CD14-positive monocyte (primary cell): ENCODE measurements around the gene CACHD1. TPM values are rescaled to one million over a fixed set of nuclear protein-coding genes. Genes with fewer than 3 reads are reported as not detected.

Experiments used
- DNase-seq, 3 donors: peaks; one replicate each; pipeline ENCODE4 v3.0.0-alpha.2; 2011 to 2022
- H2AFZ ChIP-seq: 2 replicates; pipeline ENCODE4 v1.6.0; 2012; ENCODE audit warnings: mild to moderate bottlenecking, low read depth, low read length, inconsistent platforms; ENCODE audit not compliant: insufficient read depth, poor library complexity, severe bottlenecking
- H3K27ac ChIP-seq, 2 donors: 1 replicate in 1 of 2; 2 replicates in 1 of 2; pipeline ENCODE4 v1.5.1; 2012 to 2013; ENCODE audit warnings: low read length in 2 of 2, control low read depth in 1 of 2, inconsistent platforms in 1 of 2, low read depth in 1 of 2, mild to moderate bottlenecking in 1 of 2
- H3K27me3 ChIP-seq, 2 donors: one replicate each; pipeline versions ENCODE4 v1.6.0 to v1.6.1; 2011 to 2013; ENCODE audit warnings: low read length in 2 of 2; ENCODE audit not compliant: control insufficient read depth in 2 of 2, insufficient read depth in 2 of 2
- H3K36me3 ChIP-seq, 2 donors: replicated peaks in 1 of 2; 1 replicate in 1 of 2; 2 replicates in 1 of 2; pipeline versions ENCODE4 v1.5.1 to v1.6.1; 2012 to 2013; ENCODE audit warnings: low read length in 2 of 2, control low read depth in 1 of 2, inconsistent platforms in 1 of 2, mild to moderate bottlenecking in 1 of 2; ENCODE audit not compliant: insufficient read depth in 2 of 2, control insufficient read depth in 1 of 2
- H3K4me1 ChIP-seq, 2 donors: 1 replicate in 1 of 2; 2 replicates in 1 of 2; pipeline versions ENCODE4 v1.5.1 to v1.6.1; 2012 to 2013; ENCODE audit warnings: low read length in 2 of 2, control low read depth in 1 of 2, inconsistent platforms in 1 of 2, mild to moderate bottlenecking in 1 of 2, moderate library complexity in 1 of 2; ENCODE audit not compliant: insufficient read depth in 2 of 2, control insufficient read depth in 1 of 2
- H3K4me2 ChIP-seq: replicated peaks from 2 replicates; pipeline ENCODE3; 2012; ENCODE audit warnings: low read length, moderate library complexity, mild to moderate bottlenecking; ENCODE audit not compliant: poor library complexity, severe bottlenecking; ENCODE audit errors: extremely low read depth
- H3K4me3 ChIP-seq, 3 experiments: fragments of 200-600 bp in 1 of 3; sonication (generic) in 1 of 3; replicated peaks in 1 of 3; 1 replicate in 2 of 3; 2 replicates in 1 of 3; pipeline ENCODE4 v1.5.1; 2011 to 2013; ENCODE audit warnings: low read length in 3 of 3, mild to moderate bottlenecking in 3 of 3, control low read depth in 2 of 3, low read depth in 2 of 3, inconsistent platforms in 1 of 3, moderate library complexity in 1 of 3
- H3K79me2 ChIP-seq: 2 replicates; pipeline ENCODE4 v1.6.0; 2012; ENCODE audit warnings: mild to moderate bottlenecking, control low read depth, inconsistent platforms, low read length, moderate library complexity; ENCODE audit not compliant: insufficient read depth
- H3K9ac ChIP-seq: 2 replicates; pipeline ENCODE4 v1.6.0; 2017; ENCODE audit warnings: low read length, mild to moderate bottlenecking; ENCODE audit not compliant: insufficient read depth, poor library complexity, severe bottlenecking
- H3K9me3 ChIP-seq, 2 donors: replicated peaks in 1 of 2; 1 replicate in 1 of 2; 2 replicates in 1 of 2; pipeline versions ENCODE4 v1.5.1 to v1.6.1; 2012 to 2013; ENCODE audit warnings: low read length in 2 of 2, control low read depth in 1 of 2; ENCODE audit not compliant: control insufficient read depth in 1 of 2, insufficient read depth in 1 of 2
- H4K20me1 ChIP-seq: 2 replicates; pipeline ENCODE4 v1.6.0; 2012; ENCODE audit warnings: mild to moderate bottlenecking, low read length, control low read depth, moderate library complexity; ENCODE audit not compliant: insufficient read depth
- H3K27ac Mint-ChIP-seq, 7 donors: one replicate each; pipeline ENCODE4 v1.8.0; 2020; ENCODE audit warnings: mild to moderate bottlenecking in 7 of 7, mixed read lengths in 7 of 7, moderate library complexity in 6 of 7, inconsistent platforms in 2 of 7
- H3K27me3 Mint-ChIP-seq, 3 donors: one replicate each; pipeline ENCODE4 v1.8.0; 2021 to 2022; ENCODE audit warnings: low read depth in 3 of 3, mild to moderate bottlenecking in 3 of 3, mixed read lengths in 3 of 3, moderate library complexity in 3 of 3, inconsistent platforms in 1 of 3
- H3K36me3 Mint-ChIP-seq, 2 donors: one replicate each; pipeline ENCODE4 v1.8.0; 2020; ENCODE audit warnings: mixed read lengths in 2 of 2, inconsistent platforms in 1 of 2, mild to moderate bottlenecking in 1 of 2
- H3K4me1 Mint-ChIP-seq: one replicate; pipeline ENCODE4 v1.8.0; 2020; ENCODE audit warnings: mild to moderate bottlenecking, mixed read lengths
- H3K4me3 Mint-ChIP-seq, 2 donors: one replicate each; pipeline ENCODE4 v1.8.0; 2020; ENCODE audit warnings: mild to moderate bottlenecking in 2 of 2, mixed read lengths in 2 of 2, moderate library complexity in 1 of 2
- H3K9me3 Mint-ChIP-seq, 7 donors: one replicate each; pipeline ENCODE4 v1.8.0; 2020 to 2022; ENCODE audit warnings: mixed read lengths in 7 of 7, mild to moderate bottlenecking in 6 of 7, moderate library complexity in 6 of 7, inconsistent platforms in 2 of 7
- CTCF ChIP-seq: fragments of 200-600 bp; IDR thresholded peaks from one replicate; pipeline ENCODE4 v1.8.0; 2022; ENCODE audit warnings: antibody characterized with exemption, mild to moderate bottlenecking
- whole genome bisulfite sequencing: methylation state at CpG from one replicate; pipeline ENCODE4 v1.1.5; 2013; ENCODE audit warnings: missing lambda C conversion rate; ENCODE audit not compliant: insufficient coverage; 5-methylcytosine and 5-hydroxymethylcytosine counted together
- intact Hi-C, 2 donors: fragments of 100-400 bp; cut with micrococcal nuclease; formaldehyde crosslinking; loops; one replicate each; pipeline versions ENCODE4 v1.15.0 to v1.15.1; 2023
- polyA plus RNA-seq, 3 donors: library from polyadenylated mRNA; depleted of rRNA in 1 of 3; unstranded in 2 of 3; stranded (reverse) in 1 of 3; fragments of 300-500 nt in 2 of 3; fragments of >200 nt in 1 of 3; fragmentation: Illumina TruSeq in 2 of 3; gene quantifications; 1 replicate in 2 of 3; 2 replicates in 1 of 3; pipeline ENCODE4 v1.2.3, GENCODE V29; 2012 to 2021

CACHD1 gene
- polyA plus RNA-seq, 3 donors: 0.12 TPM; not detected in 2

- H3K36me3 ChIP-seq: no peaks in the 10 kb centered on the region
- no peak for TF ChIP-seq CTCF
- Mint-ChIP-seq H3K4me3 (no peak overlapping the region), H3K9me3 (peaks cover 0 to 2% (median 0%) of the 10 kb centered on the region in 7 donors), H3K27ac (no peak overlapping the region), H3K36me3 (no peaks in the 10 kb centered on the region), H3K27me3 (peaks cover 0 to 2% (median 2%) of the 10 kb centered on the region in 3 donors), H3K4me1 (peaks cover 4% of the 10 kb centered on the region)
- no peak overlapping the region for H2AFZ ChIP-seq
- no peaks in the 10 kb centered on the region for H3K27me3 ChIP-seq
- no peak overlapping the region for H3K27ac ChIP-seq
- no peak for DNase-seq
- no peaks in the 10 kb centered on the region for H3K79me2 ChIP-seq
- no peaks in the 10 kb centered on the region for H3K9me3 ChIP-seq
- H3K4me1 ChIP-seq: no peaks in the 10 kb centered on the region
- intact Hi-C loops: no loop called here
- WGBS: 100% methylated on average over 1 of the region's 4 CpGs
- no peaks in the 10 kb centered on the region for H4K20me1 ChIP-seq
- no peak overlapping the region for H3K4me2 ChIP-seq
- no peak overlapping the region for H3K4me3 ChIP-seq
- no peak overlapping the region for H3K9ac ChIP-seq
Observed at GRCh38 chr1:64594446-64594845, 124.5 kb downstream of the CACHD1 start.

DNA sequence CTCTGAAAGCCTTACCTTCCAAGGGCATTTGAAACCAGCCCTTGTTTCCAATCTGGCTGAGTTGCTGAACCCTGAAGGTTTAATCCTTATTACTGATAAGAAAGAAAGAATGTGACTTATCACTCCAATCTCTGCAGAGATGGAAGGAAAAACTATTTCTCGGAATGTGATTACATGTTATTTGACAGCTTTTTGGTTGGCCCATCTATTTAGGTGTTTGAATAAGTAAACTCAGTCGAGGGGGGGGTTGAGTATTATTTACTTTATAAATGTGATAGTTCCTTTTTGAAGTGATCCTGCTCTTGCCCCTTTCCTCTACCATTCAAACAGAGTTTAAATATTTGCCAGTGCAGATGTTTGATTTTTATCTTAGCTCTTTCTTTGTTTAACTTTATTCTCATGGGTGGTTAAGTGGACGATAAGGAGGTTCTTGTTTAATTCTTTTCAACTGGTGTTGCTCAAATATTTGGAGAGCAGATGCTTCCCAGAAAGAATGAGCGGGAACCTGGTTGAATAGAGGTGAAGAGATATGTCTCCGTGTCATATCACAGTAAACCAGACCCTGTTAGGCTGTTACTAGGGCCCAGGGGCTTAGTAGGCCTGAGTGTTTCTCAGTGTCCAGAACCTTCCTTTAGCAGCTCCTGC, 126.1 kb downstream of the CACHD1 start:
- Mint-ChIP-seq H3K27me3 (peaks cover 0 to 2% (median 0%) of the 10 kb centered on the region in 3 donors), H3K36me3 (no peaks in the 10 kb centered on the region), H3K4me1 (peaks cover 4% of the 10 kb centered on the region), H3K9me3 (peaks cover 0 to 3% (median 0%) of the 10 kb centered on the region in 7 donors), H3K4me3 (no peak overlapping the region), H3K27ac (no peak overlapping the region)
- Histone ChIP-seq H3K27me3 (no peaks in the 10 kb centered on the region), H3K79me2 (no peaks in the 10 kb centered on the region), H3K4me3 (no peak overlapping the region), H4K20me1 (no peaks in the 10 kb centered on the region), H2AFZ (no peak overlapping the region), H3K27ac (no peak overlapping the region), H3K9me3 (no peaks in the 10 kb centered on the region), H3K4me2 (no peak overlapping the region), H3K4me1 (no peaks in the 10 kb centered on the region), H3K9ac (no peak overlapping the region), H3K36me3 (no peaks in the 10 kb centered on the region)
- no peak for DNase-seq
- TF ChIP-seq CTCF: no peak
- intact Hi-C loops: no loop called here
- WGBS: 100% methylated on average over 1 of the region's 5 CpGs
